GM12892 (cell line): ENCODE data around the gene ALKBH6.

Source experiments
- POLR2A ChIP-seq: IDR thresholded peaks from 2 replicates; pipeline ENCODE4 v1.6.1; 2011; ENCODE audit warnings: low read depth, low read length, control low read depth
- POLR2AphosphoS5 ChIP-seq: IDR thresholded peaks from 2 replicates; pipeline ENCODE4 v1.6.1; 2011; ENCODE audit warnings: low read depth, low read length, control low read depth
- TAF1 ChIP-seq: IDR thresholded peaks from 2 replicates; pipeline ENCODE4 v1.6.1; 2011; ENCODE audit warnings: low read depth, mild to moderate bottlenecking, control low read depth, low read length, borderline replicate concordance

GRCh38 chr19:35991731-35992450, 22.1 kb downstream of the ALKBH6 start:
- no peak for TF ChIP-seq POLR2A
- TF ChIP-seq POLR2AphosphoS5, result no peak
- no peak for TF ChIP-seq TAF1
